ENCODE measurements around the gene TLK2.
"Not testable (repeated sequence)": the region's sequence is repeated elsewhere in the genome, so short reads cannot be mapped to it uniquely, and the experiment has no call there.

Gene TLK2

GRCh38 chr17:62478880-62479638, 434 bp downstream of the TLK2 start:
- Histone ChIP-seq H3K36me3 (ENCODE audit: control insufficient read depth in 2 of 2, insufficient read depth in 1 of 2, low read length in 2 of 2) (peaks cover 15 to 32% of the 10 kb centered on the region in 2 experiments; a peak in 2 of 3 replicates), H3K4me3 (ENCODE audit: low read depth, low read length) (peak overlapping the region; percentile 72), H3K27ac (ENCODE audit: extremely low read depth, low read depth, low read length) (peak overlapping the region; percentile 84)
- CTCF ChIA-PET; H3K4me1 ChIP-seq (ENCODE audit: control insufficient read depth, insufficient read depth, low read length); H3K9me3 ChIP-seq (ENCODE audit: control insufficient read depth, insufficient read depth, low read depth, low read length): not testable (repeated sequence)
- POLR2A ChIA-PET = interaction anchor here (0.6 kb wide), 1 partner anchor 155 kb away, joined by 3 read pairs; no protein-coding TSS in a partner anchor
- TF ChIP-seq GLIS1 (tag by site-specific recombination; IDR thresholded peaks at IDR 0.05) (peak; percentile 33; the same call in 1 of the 2 replicates), GLIS2 (tag by site-specific recombination; IDR thresholded peaks at IDR 0.05) (peak; percentile 56; the same call in 1 of the 2 replicates), ZBTB20 (tag by site-specific recombination; IDR thresholded peaks at IDR 0.05) (peak; percentile 86)
- TF ChIP-seq, protein P1, sequence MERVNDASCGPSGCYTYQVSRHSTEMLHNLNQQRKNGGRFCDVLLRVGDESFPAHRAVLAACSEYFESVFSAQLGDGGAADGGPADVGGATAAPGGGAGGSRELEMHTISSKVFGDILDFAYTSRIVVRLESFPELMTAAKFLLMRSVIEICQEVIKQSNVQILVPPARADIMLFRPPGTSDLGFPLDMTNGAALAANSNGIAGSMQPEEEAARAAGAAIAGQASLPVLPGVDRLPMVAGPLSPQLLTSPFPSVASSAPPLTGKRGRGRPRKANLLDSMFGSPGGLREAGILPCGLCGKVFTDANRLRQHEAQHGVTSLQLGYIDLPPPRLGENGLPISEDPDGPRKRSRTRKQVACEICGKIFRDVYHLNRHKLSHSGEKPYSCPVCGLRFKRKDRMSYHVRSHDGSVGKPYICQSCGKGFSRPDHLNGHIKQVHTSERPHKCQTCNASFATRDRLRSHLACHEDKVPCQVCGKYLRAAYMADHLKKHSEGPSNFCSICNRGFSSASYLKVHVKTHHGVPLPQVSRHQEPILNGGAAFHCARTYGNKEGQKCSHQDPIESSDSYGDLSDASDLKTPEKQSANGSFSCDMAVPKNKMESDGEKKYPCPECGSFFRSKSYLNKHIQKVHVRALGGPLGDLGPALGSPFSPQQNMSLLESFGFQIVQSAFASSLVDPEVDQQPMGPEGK (tag by site-specific recombination; IDR thresholded peaks at IDR 0.05) = 0 out of 2 replicates have a peak, but pooled peaks have one; percentile 12
- TF ChIP-seq, protein P2, sequence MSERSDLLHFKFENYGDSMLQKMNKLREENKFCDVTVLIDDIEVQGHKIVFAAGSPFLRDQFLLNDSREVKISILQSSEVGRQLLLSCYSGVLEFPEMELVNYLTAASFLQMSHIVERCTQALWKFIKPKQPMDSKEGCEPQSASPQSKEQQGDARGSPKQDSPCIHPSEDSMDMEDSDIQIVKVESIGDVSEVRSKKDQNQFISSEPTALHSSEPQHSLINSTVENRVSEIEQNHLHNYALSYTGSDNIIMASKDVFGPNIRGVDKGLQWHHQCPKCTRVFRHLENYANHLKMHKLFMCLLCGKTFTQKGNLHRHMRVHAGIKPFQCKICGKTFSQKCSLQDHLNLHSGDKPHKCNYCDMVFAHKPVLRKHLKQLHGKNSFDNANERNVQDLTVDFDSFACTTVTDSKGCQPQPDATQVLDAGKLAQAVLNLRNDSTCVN (tag by site-specific recombination; optimal IDR thresholded peaks at IDR 0.05) = peak; percentile 29

GRCh38 chr17:62479639-62480258, 1.1 kb downstream of the TLK2 start:
- TF ChIP-seq, protein P1 (tag by site-specific recombination; IDR thresholded peaks at IDR 0.05) = 0 out of 2 replicates have a peak, but pooled peaks have one; percentile 8
- peak; percentile 58; the same call in 1 of the 2 replicates for TF ChIP-seq ZBTB20 (tag by site-specific recombination; IDR thresholded peaks at IDR 0.05)
- peak; percentile 71 for TF ChIP-seq ZBTB17 (tag by site-specific recombination; IDR thresholded peaks at IDR 0.05)
- CTCF ChIA-PET; H3K4me1 ChIP-seq (ENCODE audit: control insufficient read depth, insufficient read depth, low read length); H3K9me3 ChIP-seq (ENCODE audit: control insufficient read depth, insufficient read depth, low read depth, low read length): not testable (repeated sequence)
- Histone ChIP-seq H3K27ac (ENCODE audit: extremely low read depth, low read depth, low read length) (peak overlapping the region; percentile 84), H3K4me3 (ENCODE audit: low read depth, low read length) (peak overlapping the region; percentile 72), H3K36me3 (ENCODE audit: control insufficient read depth in 2 of 2, insufficient read depth in 1 of 2, low read length in 2 of 2) (peaks cover 15 to 35% of the 10 kb centered on the region in 2 experiments; a peak in 2 of 3 replicates)
- POLR2A ChIA-PET = interaction anchor here (0.6 kb wide), 1 partner anchor 154 kb away, joined by 3 read pairs; no protein-coding TSS in a partner anchor

DNA sequence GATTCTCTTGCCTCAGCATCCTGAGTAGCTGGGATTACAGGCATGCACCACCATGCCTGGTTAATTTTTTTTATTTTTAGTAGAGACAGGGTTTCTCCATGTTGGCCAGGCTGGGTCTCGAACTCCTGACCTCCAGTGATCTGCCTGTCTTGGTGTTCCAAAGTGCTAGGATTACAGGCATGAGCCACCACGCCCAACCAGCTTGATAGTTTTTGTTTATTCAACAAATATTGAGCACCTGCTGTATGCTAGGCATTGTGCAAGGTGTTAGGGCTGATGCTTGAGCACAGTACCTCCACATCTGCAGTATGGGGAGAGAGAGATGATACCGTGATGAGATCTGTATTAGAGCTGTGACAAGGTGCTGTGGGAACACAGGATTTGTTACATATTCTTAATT, 3.9 kb downstream of the TLK2 start:
- H3K4me3 ChIP-seq (ENCODE audit: low read depth, low read length); H3K9me3 ChIP-seq (ENCODE audit: control insufficient read depth, insufficient read depth, low read depth, low read length); H3K27ac ChIP-seq (ENCODE audit: extremely low read depth, low read depth, low read length); CTCF ChIA-PET; H3K4me1 ChIP-seq (ENCODE audit: control insufficient read depth, insufficient read depth, low read length); POLR2A ChIA-PET: not testable (repeated sequence)
- H3K36me3 ChIP-seq (ENCODE audit: control insufficient read depth in 2 of 2, insufficient read depth in 1 of 2, low read length in 2 of 2) = peaks cover 21 to 46% of the 10 kb centered on the region in 2 experiments; a peak in 2 of 3 replicates

DNA sequence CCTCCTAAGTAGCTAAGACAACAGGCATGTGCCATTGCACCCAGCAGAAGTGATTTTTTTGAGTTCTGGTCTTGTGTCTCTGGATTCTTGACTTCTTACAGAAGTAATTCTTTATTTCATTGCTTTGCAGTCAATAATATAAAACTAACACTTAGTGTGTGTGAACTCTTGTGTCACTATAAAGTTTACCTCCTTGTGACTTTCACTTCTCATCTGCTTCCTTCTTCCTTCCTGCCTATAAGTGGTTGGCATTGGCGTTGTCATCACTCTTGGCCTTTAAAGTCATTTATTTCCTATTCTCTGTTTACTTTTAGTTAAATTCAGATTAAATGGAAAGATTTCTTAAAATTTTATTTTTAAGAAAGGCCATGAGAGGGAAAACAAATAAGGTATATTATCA, 12.4 kb downstream of the TLK2 start:
- H3K4me1 ChIP-seq (ENCODE audit: control insufficient read depth, insufficient read depth, low read length); H3K9me3 ChIP-seq (ENCODE audit: control insufficient read depth, insufficient read depth, low read depth, low read length); CTCF ChIA-PET; H3K4me3 ChIP-seq (ENCODE audit: low read depth, low read length); POLR2A ChIA-PET; H3K27ac ChIP-seq (ENCODE audit: extremely low read depth, low read depth, low read length): not testable (repeated sequence)
- peaks cover 15 to 16% of the 10 kb centered on the region in 2 experiments for H3K36me3 ChIP-seq (ENCODE audit: control insufficient read depth in 2 of 2, insufficient read depth in 1 of 2, low read length in 2 of 2)

Measured in HEK293 (cell line).